IMR-90 (cell line): ENCODE data around the gene ATP6V1F. TPM values are rescaled to one million over a fixed set of nuclear protein-coding genes. Genes with fewer than 3 reads are reported as not detected.

Experiments used
- ATAC-seq: fragments of 200-7000 bp; cut with Tn5 transposase; 2 replicates; pipeline ENCODE4 v1.9.1; 2020; ENCODE audit warnings: low read depth, mild to moderate bottlenecking, moderate library complexity
- BruUV-seq: library from RNA; stranded (reverse); fragments of 400-500 nt; replicated peaks from 2 replicates; lab custom pipeline; 2021; lab: Mats Ljungman, UMichigan
- CTCF ChIA-PET: fragments of 300-600 bp; formaldehyde crosslinking; extraction: SDS; loops from one replicate; lab custom pipeline; 2021; ENCODE audit warnings: antibody characterized with exemption; lab: Yijun Ruan, JAX
- POLR2A ChIA-PET: fragments of 300-600 bp; sonication (Branson Sonifier 250); formaldehyde crosslinking; loops from one replicate; lab custom pipeline; 2022; ENCODE audit warnings: antibody characterized with exemption; ENCODE audit not compliant: unreplicated experiment; lab: Charles Lee
- DNase-seq: peaks from one replicate; pipeline ENCODE4 v3.0.0; 2013
- H2AFZ ChIP-seq: replicated peaks from 2 replicates; pipeline ENCODE3; 2013; ENCODE audit warnings: low read length, mild to moderate bottlenecking; ENCODE audit not compliant: poor library complexity
- H2AK5ac ChIP-seq: 2 replicates; pipeline ENCODE4 v1.6.1; 2013; ENCODE audit warnings: low read depth, low read length, inconsistent platforms
- H2AK9ac ChIP-seq: replicated peaks from 2 replicates; pipeline ENCODE3; 2013; ENCODE audit warnings: mild to moderate bottlenecking, low read depth, low read length, moderate library complexity; ENCODE audit not compliant: poor library complexity
- H2BK120ac ChIP-seq: 2 replicates; pipeline ENCODE4 v1.6.1; 2013; ENCODE audit warnings: low read depth, low read length, inconsistent platforms
- H2BK15ac ChIP-seq: 3 replicates; pipeline ENCODE4 v1.6.1; 2013; ENCODE audit warnings: low read depth, low read length, inconsistent platforms
- H2BK20ac ChIP-seq: 2 replicates; pipeline ENCODE4 v1.6.1; 2013; ENCODE audit warnings: low read depth, mild to moderate bottlenecking, inconsistent platforms, low read length, moderate library complexity
- H2BK5ac ChIP-seq: 2 replicates; pipeline ENCODE4 v1.6.1; 2013; ENCODE audit warnings: mild to moderate bottlenecking, low read depth, low read length, inconsistent platforms; ENCODE audit not compliant: poor library complexity, severe bottlenecking
- H3K14ac ChIP-seq: replicated peaks from 2 replicates; pipeline ENCODE4 v1.6.1; 2013; ENCODE audit warnings: low read depth, low read length, inconsistent platforms
- H3K18ac ChIP-seq: 2 replicates; pipeline ENCODE4 v1.6.1; 2013; ENCODE audit warnings: low read depth, low read length, control low read depth
- H3K23ac ChIP-seq: 2 replicates; pipeline ENCODE4 v1.6.1; 2013; ENCODE audit warnings: low read depth, low read length, inconsistent platforms
- H3K27ac ChIP-seq: 2 replicates; pipeline ENCODE4 v1.5.1; 2013; ENCODE audit warnings: mild to moderate bottlenecking, control low read depth, low read length; ENCODE audit not compliant: insufficient read depth
- H3K27me3 ChIP-seq: 2 replicates; pipeline ENCODE4 v1.6.1; 2013; ENCODE audit warnings: low read length; ENCODE audit not compliant: control insufficient read depth, insufficient read depth
- H3K36me3 ChIP-seq: 2 replicates; pipeline ENCODE4 v1.6.1; 2013; ENCODE audit warnings: low read length, mixed read lengths; ENCODE audit not compliant: control insufficient read depth, insufficient read depth
- H3K4ac ChIP-seq: 2 replicates; pipeline ENCODE4 v1.6.1; 2013; ENCODE audit warnings: low read depth, low read length, inconsistent platforms
- H3K4me1 ChIP-seq: 2 replicates; pipeline ENCODE4 v1.6.1; 2013; ENCODE audit warnings: low read length, mixed read lengths; ENCODE audit not compliant: control insufficient read depth, insufficient read depth
- H3K4me2 ChIP-seq: 2 replicates; pipeline ENCODE4 v1.6.1; 2013; ENCODE audit warnings: low read depth, mild to moderate bottlenecking, control low read depth, low read length, moderate library complexity
- H3K4me3 ChIP-seq: 2 replicates; pipeline ENCODE4 v1.5.1; 2013; ENCODE audit warnings: low read depth, mild to moderate bottlenecking, control low read depth, low read length, moderate library complexity; ENCODE audit not compliant: insufficient read depth
- H3K56ac ChIP-seq: 2 replicates; pipeline ENCODE4 v1.6.1; 2013; ENCODE audit warnings: low read length, inconsistent platforms; ENCODE audit not compliant: insufficient read depth; ENCODE audit errors: extremely low read depth
- H3K79me1 ChIP-seq, 2 experiments: 2 replicates each; pipeline ENCODE4 v1.6.1; 2013; ENCODE audit warnings: low read length in 2 of 2, inconsistent platforms in 1 of 2, low read depth in 1 of 2
- H3K9ac ChIP-seq: 2 replicates; pipeline ENCODE4 v1.6.1; 2013; ENCODE audit warnings: low read depth, low read length, control low read depth
- H3K9me1 ChIP-seq: 2 replicates; pipeline ENCODE4 v1.6.1; 2013; ENCODE audit warnings: low read length, inconsistent platforms; ENCODE audit not compliant: insufficient read depth
- H3K9me3 ChIP-seq: 2 replicates; pipeline ENCODE4 v1.6.1; 2013; ENCODE audit warnings: low read length; ENCODE audit not compliant: control insufficient read depth, insufficient read depth
- H4K20me1 ChIP-seq: 2 replicates; pipeline ENCODE4 v1.6.1; 2013; ENCODE audit warnings: low read length, inconsistent platforms; ENCODE audit not compliant: insufficient read depth
- H4K5ac ChIP-seq: 2 replicates; pipeline ENCODE4 v1.6.1; 2013; ENCODE audit warnings: mild to moderate bottlenecking, low read depth, low read length, control low read depth
- H4K8ac ChIP-seq, 2 experiments: 2 replicates each; pipeline ENCODE4 v1.6.1; 2013; ENCODE audit warnings: low read depth in 2 of 2, low read length in 2 of 2, control low read depth in 1 of 2, inconsistent platforms in 1 of 2
- H4K91ac ChIP-seq: 2 replicates; pipeline ENCODE4 v1.6.1; 2013; ENCODE audit warnings: low read depth, low read length, inconsistent platforms; ENCODE audit not compliant: insufficient read depth
- BHLHE40 ChIP-seq: fragments of 150-350 bp; IDR thresholded peaks from 2 replicates; pipeline ENCODE4 v1.6.1; 2016; ENCODE audit warnings: mild to moderate bottlenecking, low read depth, low read length
- CEBPB ChIP-seq: IDR thresholded peaks from 2 replicates; pipeline ENCODE4 v1.6.1; 2012; ENCODE audit warnings: low read depth, low read length, improper control_type of control experiment
- CHD1 ChIP-seq: IDR thresholded peaks from 2 replicates; pipeline ENCODE4 v1.6.1; 2012; ENCODE audit warnings: low read depth, low read length, improper control_type of control experiment
- CTCF ChIP-seq: conservative IDR thresholded peaks from 2 replicates; pipeline ENCODE4 v1.5.1; 2012; ENCODE audit warnings: mild to moderate bottlenecking, low read depth, low read length, improper control_type of control experiment
- ELK1 ChIP-seq: fragments of 150-350 bp; IDR thresholded peaks from 2 replicates; pipeline ENCODE4 v1.6.1; 2016; ENCODE audit warnings: low read depth, mild to moderate bottlenecking, low read length, moderate library complexity, borderline replicate concordance
- FOS ChIP-seq: fragments of 150-350 bp; IDR thresholded peaks from 2 replicates; pipeline ENCODE4 v1.6.1; 2016; ENCODE audit warnings: low read depth, low read length
- MAFK ChIP-seq: IDR thresholded peaks from 2 replicates; pipeline ENCODE4 v1.6.1; 2012; ENCODE audit warnings: low read depth, low read length, improper control_type of control experiment
- MAZ ChIP-seq: IDR thresholded peaks from 2 replicates; pipeline ENCODE4 v1.6.1; 2012; ENCODE audit warnings: low read depth, mild to moderate bottlenecking, low read length, improper control_type of control experiment, moderate library complexity, borderline replicate concordance
- MXI1 ChIP-seq: IDR thresholded peaks from 2 replicates; pipeline ENCODE4 v1.6.1; 2012; ENCODE audit warnings: low read depth, mild to moderate bottlenecking, low read length, moderate library complexity, borderline replicate concordance
- NFE2L2 ChIP-seq: fragments of 150-350 bp; IDR thresholded peaks from 2 replicates; pipeline ENCODE4 v1.6.1; 2016; ENCODE audit warnings: low read depth, mild to moderate bottlenecking, low read length
- POLR2A ChIP-seq: IDR thresholded peaks from 2 replicates; pipeline ENCODE4 v1.6.1; 2012; ENCODE audit warnings: mild to moderate bottlenecking, low read depth, low read length
- RAD21 ChIP-seq: IDR thresholded peaks from 2 replicates; pipeline ENCODE4 v1.6.1; 2012; ENCODE audit warnings: low read length, improper control_type of control experiment
- RCOR1 ChIP-seq: IDR thresholded peaks from 2 replicates; pipeline ENCODE4 v1.6.1; 2012; ENCODE audit warnings: mild to moderate bottlenecking, low read length, improper control_type of control experiment; ENCODE audit not compliant: insufficient replicate concordance
- RFX5 ChIP-seq: IDR thresholded peaks from 2 replicates; pipeline ENCODE4 v1.8.0; 2012; ENCODE audit warnings: low read depth, mild to moderate bottlenecking, low read length, moderate library complexity
- SMC3 ChIP-seq: fragments of 150-350 bp; IDR thresholded peaks from 2 replicates; pipeline ENCODE4 v1.6.1; 2016; ENCODE audit warnings: low read depth, mild to moderate bottlenecking, antibody characterized with exemption, low read length, moderate library complexity
- USF2 ChIP-seq: fragments of 150-350 bp; IDR thresholded peaks from 2 replicates; pipeline ENCODE4 v1.6.1; 2017; ENCODE audit warnings: mild to moderate bottlenecking, antibody characterized with exemption, low read length, low read depth
- WGBS, 2 experiments: methylation state at CpG; one replicate each; pipeline versions ENCODE4 v1.1.5 to v1.1.7; 2013; ENCODE audit warnings: missing lambda C conversion rate in 2 of 2; ENCODE audit not compliant: insufficient read length in 1 of 2; ENCODE audit errors: extremely low coverage in 2 of 2; 5-methylcytosine and 5-hydroxymethylcytosine counted together
- dilution Hi-C: fragments of 300-500 bp; cut with HindIII; formaldehyde crosslinking; loops from one replicate; pipeline ENCODE4 v1.14.3; 2018; ENCODE audit warnings: low sequenced_read_pairs; ENCODE audit not compliant: unreplicated experiment
- in situ Hi-C: fragments of 300-500 bp; cut with MboI; formaldehyde crosslinking; loops from 3 replicates; pipeline ENCODE4 v1.14.3; 2019; ENCODE audit warnings: low sequenced_read_pairs, inconsistent platforms, mixed read lengths
- intact Hi-C: fragments of 100-400 bp; cut with micrococcal nuclease; formaldehyde crosslinking; loops from 2 replicates; pipeline ENCODE4 v1.10.0; 2022
- polyA plus RNA-seq, 3 experiments: library from polyadenylated mRNA; depleted of rRNA; stranded (reverse); fragments of >200 nt; gene quantifications; 2 replicates each; pipeline ENCODE4 v1.2.3, GENCODE V29; 2012; ENCODE audit warnings: low replicate concordance in 1 of 3
- total RNA-seq: library from RNA; depleted of rRNA; stranded (reverse); fragments of >200 nt; gene quantifications from 2 replicates; pipeline ENCODE4 v1.2.3, GENCODE V29; 2012

The ATP6V1F gene
- total and polyA plus RNA-seq, 2 of the 4 experiments (the other 2 are of a cell fraction) = 104 to 321 TPM

GRCh38 chr7:128873234-128873633, 10.6 kb downstream of the ATP6V1F start:
- DNase-seq (no peak), ATAC-seq (no peak)
- dilution Hi-C loops (no loop called here), in situ Hi-C loops (no loop called here), intact Hi-C loops (no loop called here)
- Histone ChIP-seq H3K23ac (no peak overlapping the region), H2AFZ (no peak overlapping the region), H3K27me3 (peaks cover 35% of the 10 kb centered on the region), H4K20me1 (peaks cover 10% of the 10 kb centered on the region; the same call in 1 of the 2 replicates), H2BK15ac (no peak overlapping the region), H2BK120ac (no peak overlapping the region), H3K36me3 (no peaks in the 10 kb centered on the region), H3K4ac (no peak overlapping the region), H3K14ac (no peak overlapping the region), H3K9me1 (no peaks in the 10 kb centered on the region), H3K9ac (no peak overlapping the region), H4K8ac (no peak overlapping the region), H3K9me3 (no peaks in the 10 kb centered on the region), H4K5ac (no peak overlapping the region), H2AK5ac (no peak overlapping the region), H4K91ac (no peak overlapping the region), H3K56ac (no peak overlapping the region), H3K18ac (no peak overlapping the region), H2AK9ac (no peak overlapping the region), H3K4me1 (no peaks in the 10 kb centered on the region), H3K4me3 (no peak overlapping the region), H2BK5ac (no peak overlapping the region), H3K79me1 (no peaks in the 10 kb centered on the region), H3K4me2 (no peak overlapping the region), H2BK20ac (no peak overlapping the region), H3K27ac (no peak overlapping the region)
- TF ChIP-seq ELK1 (no peak), NFE2L2 (no peak), MAFK (no peak), CEBPB (no peak), RAD21 (no peak), SMC3 (no peak), CTCF (no peak), FOS (no peak), MAZ (no peak), RFX5 (no peak), RCOR1 (no peak), USF2 (no peak), POLR2A (no peak), MXI1 (no peak), CHD1 (no peak), BHLHE40 (no peak)
- ChIA-PET POLR2A (no interaction called here), CTCF (interaction anchor here (0.6 kb wide), 1 partner anchor 399 kb away, joined by 3 read pairs; no protein-coding TSS in a partner anchor)
- BruUV-seq = no TSS peak
- 71% methylated on average over 5 of the region's 9 CpGs; no CpG with 5 or more reads in 1 of the 2 experiments for WGBS, 2 experiments
